ENCODE measurements around the gene VOPP1. TPM values are rescaled to one million over a fixed set of nuclear protein-coding genes. Genes with fewer than 3 reads are reported as not detected.
A peak's percentile ranks its signal among the peaks of the same experiment; 100 is the strongest.
"Not testable (repeated sequence)": the region's sequence is repeated elsewhere in the genome, so short reads cannot be mapped to it uniquely, and the experiment has no call there.

The VOPP1 gene
- total RNA-seq, 1 donor from 2014 or later, result 21.8 TPM

- ATAC-seq (ENCODE audit: poor library complexity), result no peak
- intact Hi-C loops (cut with DNase I), result no loop called here
These were observed 16.8 kb upstream of the VOPP1 start for GRCh38 chr7:55588976-55589604.

GRCh38 chr7:55588379-55588699, 16.0 kb upstream of the VOPP1 start:
- intact Hi-C loops (cut with DNase I), result no loop called here
- DNase-seq (no peak), ATAC-seq (ENCODE audit: poor library complexity) (no peak)

More at GRCh38 chr7:55588976-55589604, 16.8 kb upstream of the VOPP1 start:
- no peak for DNase-seq

- DNase-seq (no peak), ATAC-seq (ENCODE audit: poor library complexity) (no peak)
- intact Hi-C loops (cut with DNase I), result no loop called here
These were observed 15.5 kb upstream of the VOPP1 start for GRCh38 chr7:55587687-55588378.

GRCh38 chr7:55582656-55583055, 10.4 kb upstream of the VOPP1 start:
- ATAC-seq (ENCODE audit: poor library complexity); intact Hi-C loops (cut with DNase I); DNase-seq: not testable (repeated sequence)

- intact Hi-C loops (cut with DNase I), result no loop called here
These were observed 4.5 kb upstream of the VOPP1 start for GRCh38 chr7:55576753-55577152.

GRCh38 chr7:55575733-55576132, 3.4 kb upstream of the VOPP1 start:
- intact Hi-C loops (cut with DNase I), result no loop called here
- no peak for DNase-seq
- ATAC-seq (ENCODE audit: poor library complexity), result no peak

More at GRCh38 chr7:55576753-55577152, 4.5 kb upstream of the VOPP1 start:
- ATAC-seq (ENCODE audit: poor library complexity) (no peak), DNase-seq (no peak)

- DNase-seq (no peak), ATAC-seq (ENCODE audit: poor library complexity) (no peak)
- intact Hi-C loops (cut with DNase I), result no loop called here
These were observed 2.8 kb upstream of the VOPP1 start for GRCh38 chr7:55575098-55575497.

GRCh38 chr7:55574051-55574717, 1.9 kb upstream of the VOPP1 start:
- intact Hi-C loops (cut with DNase I), result no loop called here
- ATAC-seq (ENCODE audit: poor library complexity), result no peak
- no peak for DNase-seq

- ATAC-seq (ENCODE audit: poor library complexity) (no peak), DNase-seq (no peak)
- intact Hi-C loops (cut with DNase I), result no loop called here
These were observed 1.1 kb upstream of the VOPP1 start for GRCh38 chr7:55573234-55573900.

- DNase-seq, result peak; percentile 78
- peak; percentile 69 for ATAC-seq (ENCODE audit: poor library complexity)
- intact Hi-C loops (cut with DNase I), result no loop called here
These were observed 558 bp downstream of the VOPP1 start for GRCh38 chr7:55571511-55572377.

GRCh38 chr7:55570939-55571338, 1.4 kb downstream of the VOPP1 start:
- intact Hi-C loops (cut with DNase I), result no loop called here
- no peak for ATAC-seq (ENCODE audit: poor library complexity)

GRCh38 chr7:55570218-55570873, 2.0 kb downstream of the VOPP1 start:
- no peak for ATAC-seq (ENCODE audit: poor library complexity)
- no peak for DNase-seq
- intact Hi-C loops (cut with DNase I), result no loop called here

More at GRCh38 chr7:55570939-55571338, 1.4 kb downstream of the VOPP1 start:
- DNase-seq, result no peak

GRCh38 chr7:55569797-55570196, 2.5 kb downstream of the VOPP1 start:
- DNase-seq, result no peak
- intact Hi-C loops (cut with DNase I), result no loop called here
- ATAC-seq (ENCODE audit: poor library complexity), result no peak

GRCh38 chr7:55569269-55569663, 3.0 kb downstream of the VOPP1 start:
- intact Hi-C loops (cut with DNase I), result no loop called here
- ATAC-seq (ENCODE audit: poor library complexity) (no peak), DNase-seq (no peak)

GRCh38 chr7:55568613-55569268, 3.6 kb downstream of the VOPP1 start:
- no peak for DNase-seq
- ATAC-seq (ENCODE audit: poor library complexity), result no peak
- intact Hi-C loops (cut with DNase I), result no loop called here

GRCh38 chr7:55567571-55567970, 4.7 kb downstream of the VOPP1 start:
- intact Hi-C loops (cut with DNase I), result no loop called here
- no peak for ATAC-seq (ENCODE audit: poor library complexity)

GRCh38 chr7:55565681-55566080, 6.6 kb downstream of the VOPP1 start:
- no peak for ATAC-seq (ENCODE audit: poor library complexity)
- no peak for DNase-seq
- intact Hi-C loops (cut with DNase I), result no loop called here

More at GRCh38 chr7:55567571-55567970, 4.7 kb downstream of the VOPP1 start:
- DNase-seq, result no peak
